Keratinocyte (primary cell): ENCODE results near the gene PTGDR2. TPM values are rescaled to one million over a fixed set of nuclear protein-coding genes. Genes with fewer than 3 reads are reported as not detected.

Experiments used
- DNase-seq: peaks from one replicate; pipeline ENCODE4 v3.0.0-alpha.2; 2011; ENCODE audit warnings: low read depth, missing footprints, low spot score
- FAIRE-seq: peaks from 2 replicates; lab custom pipeline; 2011; peaks lifted over from hg19 to GRCh38; lab: Jason Lieb, UNC
- H2AFZ ChIP-seq: 2 replicates; pipeline ENCODE4 v1.6.0; 2012; ENCODE audit warnings: low read length, control low read depth, inconsistent platforms; ENCODE audit not compliant: control insufficient read depth
- H3K27ac ChIP-seq: 2 replicates; pipeline ENCODE4 v1.5.1; 2011; ENCODE audit warnings: low read length; ENCODE audit not compliant: control insufficient read depth, insufficient read depth
- H3K27me3 ChIP-seq: 3 replicates; pipeline ENCODE4 v1.6.0; 2011; ENCODE audit warnings: low read length; ENCODE audit not compliant: control insufficient read depth, insufficient read depth; ENCODE audit errors: extremely low read depth
- H3K36me3 ChIP-seq, 2 experiments: 2 replicates in 1 of 2; 3 replicates in 1 of 2; pipeline ENCODE4 v1.5.1; 2011; ENCODE audit warnings: low read length in 2 of 2, mild to moderate bottlenecking in 1 of 2; ENCODE audit not compliant: control insufficient read depth in 2 of 2, insufficient read depth in 2 of 2; ENCODE audit errors: extremely low read depth in 1 of 2
- H3K4me1 ChIP-seq: 3 replicates; pipeline ENCODE4 v1.5.1; 2011; ENCODE audit warnings: low read length; ENCODE audit not compliant: control insufficient read depth, insufficient read depth; ENCODE audit errors: extremely low read depth
- H3K4me2 ChIP-seq: 3 replicates; pipeline ENCODE4 v1.6.0; 2011; ENCODE audit warnings: low read depth, low read length; ENCODE audit not compliant: control insufficient read depth, insufficient read depth; ENCODE audit errors: extremely low read depth
- H3K4me3 ChIP-seq, 3 experiments: fragments of 200-600 bp in 1 of 3; sonication (generic) in 1 of 3; 2 replicates in 2 of 3; 3 replicates in 1 of 3; pipeline ENCODE4 v1.5.1; 2011 to 2016; ENCODE audit warnings: low read length in 3 of 3, mild to moderate bottlenecking in 3 of 3, control low read depth in 2 of 3, inconsistent platforms in 1 of 3, low read depth in 1 of 3, mixed read lengths in 1 of 3, mixed run types in 1 of 3, moderate library complexity in 1 of 3; ENCODE audit not compliant: control insufficient read depth in 2 of 3, insufficient read depth in 2 of 3; ENCODE audit errors: extremely low read depth in 1 of 3
- H3K79me2 ChIP-seq: 2 replicates; pipeline ENCODE4 v1.6.0; 2012; ENCODE audit warnings: low read length; ENCODE audit not compliant: control insufficient read depth, insufficient read depth
- H3K9ac ChIP-seq: 3 replicates; pipeline ENCODE4 v1.6.0; 2011; ENCODE audit warnings: low read length; ENCODE audit not compliant: control insufficient read depth, insufficient read depth; ENCODE audit errors: extremely low read depth
- H3K9me1 ChIP-seq: 3 replicates; pipeline ENCODE4 v1.6.0; 2011; ENCODE audit warnings: low read length; ENCODE audit not compliant: control insufficient read depth, insufficient read depth; ENCODE audit errors: extremely low read depth
- H3K9me3 ChIP-seq: 2 replicates; pipeline ENCODE4 v1.5.1; 2012; ENCODE audit warnings: low read depth, low read length; ENCODE audit not compliant: control insufficient read depth
- H4K20me1 ChIP-seq: 3 replicates; pipeline ENCODE4 v1.6.0; 2011; ENCODE audit warnings: low read length; ENCODE audit not compliant: control insufficient read depth, insufficient read depth; ENCODE audit errors: extremely low read depth
- EZH2 ChIP-seq: IDR thresholded peaks from one replicate; pipeline ENCODE4 v1.6.1; 2012; ENCODE audit warnings: inconsistent platforms, mild to moderate bottlenecking, low read length, moderate library complexity
- dilution Hi-C: fragments of 300-500 bp; cut with MboI; formaldehyde crosslinking; loops from one replicate; pipeline ENCODE4 v1.7.0; 2020; ENCODE audit warnings: low sequenced_read_pairs; ENCODE audit not compliant: extremely low pct_ligation_motif_present
- polyA plus RNA-seq, 5 experiments: library from polyadenylated mRNA; depleted of rRNA in 3 of 5; stranded (reverse) in 3 of 5; stranded (forward) in 1 of 5; unstranded in 1 of 5; fragments of >200 nt; gene quantifications; 1 replicate in 1 of 5; 2 replicates in 3 of 5; 3 replicates in 1 of 5; pipeline versions ENCODE4 v1.2.1 to v1.2.3, GENCODE V29; 2011 to 2012; ENCODE audit warnings: missing spikeins in 2 of 5, low read depth in 1 of 5, low replicate concordance in 1 of 5
- TF ChIP-seq, protein P1 (sequence below), 3 experiments: IDR thresholded peaks in 1 of 3; conservative IDR thresholded peaks in 1 of 3; optimal IDR thresholded peaks in 1 of 3; 2 replicates in 2 of 3; 3 replicates in 1 of 3; pipeline versions ENCODE3 to v1.5.1; 2011; ENCODE audit warnings: low read length in 3 of 3, mild to moderate bottlenecking in 3 of 3, moderate library complexity in 2 of 3, control low read depth in 1 of 3, inconsistent platforms in 1 of 3; ENCODE audit not compliant: insufficient read depth in 2 of 3; ENCODE audit errors: extremely low read depth in 1 of 3

The PTGDR2 gene
- polyA plus RNA-seq, 1 donor (not counting 4 experiments of a cell fraction or from before 2014, with no cell fraction given), result not detected

DNA sequence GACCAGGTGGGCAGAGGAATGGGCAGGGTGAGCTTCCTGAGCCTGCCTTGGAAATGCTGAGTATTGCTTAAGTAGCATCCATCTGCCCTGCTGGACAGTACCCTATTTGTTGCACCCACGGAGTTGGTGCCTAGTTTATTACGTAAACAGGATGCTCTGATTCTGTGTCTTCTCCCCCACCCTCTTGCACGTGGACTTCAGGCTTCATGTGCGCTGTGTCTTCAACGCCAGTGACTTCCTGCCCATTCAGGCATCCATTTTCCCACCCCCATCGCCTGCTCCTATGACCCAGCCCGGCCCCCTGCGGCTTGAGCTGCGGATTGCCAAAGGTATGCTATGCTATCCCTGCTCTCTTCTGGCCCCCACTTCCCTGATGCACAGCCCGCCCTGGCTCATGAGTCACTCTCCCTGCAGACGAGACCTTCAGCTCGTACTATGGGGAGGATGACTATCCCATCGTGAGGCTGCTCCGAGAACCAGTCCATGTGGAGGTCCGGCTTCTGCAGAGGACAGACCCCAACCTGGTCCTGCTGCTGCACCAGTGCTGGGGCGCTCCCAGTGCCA is 17.3 kb upstream of the PTGDR2 start:
- no peak overlapping the region for H3K9ac ChIP-seq
- no peak overlapping the region for H3K27ac ChIP-seq
- no peak overlapping the region for H3K4me2 ChIP-seq
- H3K9me1 ChIP-seq, result no peaks in the 10 kb centered on the region
- H3K4me1 ChIP-seq, result no peaks in the 10 kb centered on the region
- DNase-seq (no peak), FAIRE-seq (no peak)
- dilution Hi-C loops, result no loop called here
- no peaks in the 10 kb centered on the region for H4K20me1 ChIP-seq
- H3K27me3 ChIP-seq, result no peaks in the 10 kb centered on the region
- H3K36me3 ChIP-seq, result no peaks in the 10 kb centered on the region
- no peaks in the 10 kb centered on the region for H3K79me2 ChIP-seq
- no peaks in the 10 kb centered on the region for H3K9me3 ChIP-seq
- H2AFZ ChIP-seq, result no peak overlapping the region
- H3K4me3 ChIP-seq, result no peak overlapping the region
- no peak for TF ChIP-seq EZH2
- TF ChIP-seq, protein P1, sequence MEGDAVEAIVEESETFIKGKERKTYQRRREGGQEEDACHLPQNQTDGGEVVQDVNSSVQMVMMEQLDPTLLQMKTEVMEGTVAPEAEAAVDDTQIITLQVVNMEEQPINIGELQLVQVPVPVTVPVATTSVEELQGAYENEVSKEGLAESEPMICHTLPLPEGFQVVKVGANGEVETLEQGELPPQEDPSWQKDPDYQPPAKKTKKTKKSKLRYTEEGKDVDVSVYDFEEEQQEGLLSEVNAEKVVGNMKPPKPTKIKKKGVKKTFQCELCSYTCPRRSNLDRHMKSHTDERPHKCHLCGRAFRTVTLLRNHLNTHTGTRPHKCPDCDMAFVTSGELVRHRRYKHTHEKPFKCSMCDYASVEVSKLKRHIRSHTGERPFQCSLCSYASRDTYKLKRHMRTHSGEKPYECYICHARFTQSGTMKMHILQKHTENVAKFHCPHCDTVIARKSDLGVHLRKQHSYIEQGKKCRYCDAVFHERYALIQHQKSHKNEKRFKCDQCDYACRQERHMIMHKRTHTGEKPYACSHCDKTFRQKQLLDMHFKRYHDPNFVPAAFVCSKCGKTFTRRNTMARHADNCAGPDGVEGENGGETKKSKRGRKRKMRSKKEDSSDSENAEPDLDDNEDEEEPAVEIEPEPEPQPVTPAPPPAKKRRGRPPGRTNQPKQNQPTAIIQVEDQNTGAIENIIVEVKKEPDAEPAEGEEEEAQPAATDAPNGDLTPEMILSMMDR (optimal IDR thresholded peaks at IDR 0.05 in 1 of 3, IDR thresholded peaks at IDR 0.05 in 1 of 3, conservative IDR thresholded peaks at IDR 0.05 in 1 of 3; ENCODE audit: extremely low read depth in 1 of 3, insufficient read depth in 2 of 3, low read length in 3 of 3), result no peak

GRCh38 chr11:60872124-60872960 is 16.6 kb upstream of the PTGDR2 start:
- no peak for DNase-seq
- H3K27me3 ChIP-seq, result no peaks in the 10 kb centered on the region
- H3K9me1 ChIP-seq, result no peaks in the 10 kb centered on the region
- dilution Hi-C loops, result no loop called here
- no peak for FAIRE-seq
- no peaks in the 10 kb centered on the region for H3K36me3 ChIP-seq
- no peaks in the 10 kb centered on the region for H3K9me3 ChIP-seq
- TF ChIP-seq, protein P1 (optimal IDR thresholded peaks at IDR 0.05 in 1 of 3, IDR thresholded peaks at IDR 0.05 in 1 of 3, conservative IDR thresholded peaks at IDR 0.05 in 1 of 3; ENCODE audit: extremely low read depth in 1 of 3, insufficient read depth in 2 of 3, low read length in 3 of 3), result no peak
- no peak for TF ChIP-seq EZH2
- no peaks in the 10 kb centered on the region for H3K79me2 ChIP-seq
- H3K27ac ChIP-seq, result no peak overlapping the region
- no peaks in the 10 kb centered on the region for H3K4me1 ChIP-seq
- H4K20me1 ChIP-seq, result no peaks in the 10 kb centered on the region
- H3K4me2 ChIP-seq, result no peak overlapping the region
- no peak overlapping the region for H3K9ac ChIP-seq
- no peak overlapping the region for H2AFZ ChIP-seq
- H3K4me3 ChIP-seq, result no peak overlapping the region
